T-helper 1 cell treated with Interleukin-12 subunit alpha and Interleukin-12 subunit beta and Interleukin-4 antibody, amounts not matched to agents 30 ng/mL and 1 ng/mL, for 36 hours (primary cell): ENCODE data around the gene NR3C2. TPM values are rescaled to one million over a fixed set of nuclear protein-coding genes. Genes with fewer than 3 reads are reported as not detected.
"Not testable (repeated sequence)": the region's sequence is repeated elsewhere in the genome, so short reads cannot be mapped to it uniquely, and the experiment has no call there.

ENCODE experiments used
- intact Hi-C: fragments of 100-400 bp; cut with micrococcal nuclease; formaldehyde crosslinking; loops from one replicate; pipeline ENCODE4 v1.15.1; 2024
- total RNA-seq: library from RNA; stranded (reverse); gene quantifications from 2 replicates; pipeline ENCODE4 v1.2.3, GENCODE V29; 2022

NR3C2 gene
- total RNA-seq, 1 donor from 2014 or later = 0.83 TPM

DNA sequence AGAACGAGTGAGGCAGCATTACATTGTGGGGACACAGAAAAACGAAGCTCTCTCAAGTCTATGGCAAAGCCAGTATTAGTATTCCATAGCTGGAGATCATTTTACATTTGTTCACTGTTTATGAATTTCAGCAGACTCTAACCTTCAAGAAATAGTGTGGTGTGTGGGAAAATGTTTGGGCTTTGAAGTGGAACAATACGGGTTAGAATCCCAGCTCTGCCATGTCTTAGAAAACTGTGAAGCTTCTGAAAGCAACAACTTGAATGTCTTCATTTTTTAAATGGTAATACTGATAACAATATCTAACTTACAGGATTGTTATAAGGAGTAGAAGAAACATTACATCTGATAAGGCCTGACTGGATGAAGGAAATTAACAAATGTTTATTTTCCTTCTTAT lies 217.7 kb downstream of the NR3C2 start:
- intact Hi-C loops = no loop called here

DNA sequence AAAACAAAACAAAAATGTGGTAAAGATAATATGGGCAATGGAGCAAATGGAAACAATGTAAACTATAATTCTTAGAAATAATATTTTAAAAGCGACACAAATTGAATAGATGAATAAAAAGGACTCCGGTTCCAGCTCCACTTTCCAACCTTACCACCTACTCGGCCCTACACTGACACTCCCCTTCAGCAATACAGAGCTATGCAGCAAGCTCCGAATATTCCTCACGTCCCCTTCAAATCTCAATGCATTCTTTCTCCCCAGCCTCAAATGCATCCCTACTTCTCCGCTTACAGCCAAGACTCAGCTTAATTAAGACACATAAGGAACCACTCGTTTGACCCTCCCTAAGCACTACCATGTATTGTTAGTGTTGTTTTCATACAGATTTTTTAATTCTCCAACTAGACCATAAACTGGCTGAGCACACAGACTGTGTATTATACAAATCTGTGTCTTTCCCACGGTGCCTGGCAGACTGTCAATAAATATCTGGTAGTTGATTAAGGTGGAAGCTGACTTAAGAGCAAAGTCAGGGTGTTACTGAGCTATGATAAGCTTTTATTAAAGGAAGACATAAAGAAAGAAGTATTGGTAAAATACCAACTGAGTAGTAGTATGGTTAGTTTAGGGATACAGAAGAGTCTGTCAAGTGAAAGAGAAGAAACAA lies 219.1 kb downstream of the NR3C2 start:
- intact Hi-C loops = no loop called here

GRCh38 chr4:148216866-148217814 lies 225.1 kb downstream of the NR3C2 start:
- intact Hi-C loops = loop anchor here (1.0 to 10.0 kb wide), 5 partner anchors 160 to 600 kb away; partner anchors contain the start of genes NR3C2 and TMEM184C

DNA sequence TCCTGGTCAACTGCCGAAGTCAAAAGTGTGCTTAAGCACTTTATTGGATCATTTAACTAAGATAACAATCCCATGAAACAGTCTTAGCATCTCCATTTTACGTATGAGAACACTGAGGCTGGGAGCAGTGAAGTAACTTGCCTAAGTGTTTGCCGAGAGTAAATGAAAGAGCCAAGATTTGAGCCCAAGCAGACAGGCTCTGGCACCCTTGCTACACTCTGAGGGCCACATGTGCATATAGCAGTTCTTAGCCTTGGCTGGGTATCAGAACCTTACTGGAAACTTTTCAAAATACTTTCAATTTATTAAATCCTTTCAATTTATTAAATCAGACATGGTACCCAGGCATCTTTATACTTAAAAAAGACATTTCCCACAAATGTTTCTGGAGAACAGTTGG lies 225.9 kb downstream of the NR3C2 start:
- intact Hi-C loops = loop anchor here (2.0 to 10.0 kb wide), 3 partner anchors 160 to 422 kb away; no protein-coding TSS in a partner anchor

GRCh38 chr4:148215202-148215601 lies 227.0 kb downstream of the NR3C2 start:
- intact Hi-C loops = loop anchor here (10.0 kb wide), 1 partner anchor 420 kb away; no protein-coding TSS in a partner anchor

- intact Hi-C loops = loop anchor here (10.0 kb wide), 1 partner anchor 420 kb away; no protein-coding TSS in a partner anchor
Measured at GRCh38 chr4:148214529-148215166, 227.6 kb downstream of the NR3C2 start.

- intact Hi-C loops = loop anchor here (10.0 kb wide), 1 partner anchor 417 kb away; no protein-coding TSS in a partner anchor
Measured at GRCh38 chr4:148211533-148211932, 230.7 kb downstream of the NR3C2 start.

DNA sequence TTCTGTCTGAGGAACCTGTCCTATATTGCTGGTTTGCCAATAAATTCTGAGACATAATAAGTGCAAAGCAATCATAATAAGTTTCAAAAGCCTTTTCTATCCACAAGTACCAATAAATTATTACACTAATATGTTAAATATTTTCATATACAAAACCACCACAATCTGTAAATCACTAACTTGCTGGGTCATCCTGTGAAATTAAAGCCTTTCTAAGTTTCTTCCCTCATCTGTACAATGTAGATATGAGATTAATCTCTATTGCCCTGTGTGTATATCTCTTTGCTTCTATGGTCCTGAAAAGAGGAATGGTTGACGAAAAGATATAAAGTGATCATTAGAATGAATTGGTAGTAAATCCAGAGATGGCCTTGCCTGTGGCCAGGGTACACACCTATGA lies 231.6 kb downstream of the NR3C2 start:
- intact Hi-C loops = loop anchor here (10.0 kb wide), 1 partner anchor 416 kb away; no protein-coding TSS in a partner anchor

DNA sequence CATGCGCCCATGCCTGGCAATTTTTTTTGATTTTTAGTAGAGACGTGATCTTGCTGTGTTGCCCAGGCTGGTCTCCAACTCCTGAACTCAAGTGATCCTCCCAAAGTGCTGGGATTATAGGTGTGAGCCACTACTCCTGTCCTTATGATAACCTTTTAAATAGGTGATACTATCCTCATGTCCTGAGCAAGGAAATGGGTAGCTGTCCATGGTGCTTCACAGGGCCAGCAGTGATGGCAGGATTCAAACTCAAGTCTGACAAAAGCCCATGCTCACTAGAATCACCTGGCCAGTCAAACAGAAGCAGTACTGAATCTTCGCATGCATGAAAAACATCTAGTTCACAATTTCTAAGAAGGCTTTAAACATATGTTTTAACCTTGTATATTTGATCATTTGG lies 235.1 kb downstream of the NR3C2 start:
- intact Hi-C loops = no loop called here

GRCh38 chr4:148205476-148205875 lies 236.7 kb downstream of the NR3C2 start:
- intact Hi-C loops = no loop called here

DNA sequence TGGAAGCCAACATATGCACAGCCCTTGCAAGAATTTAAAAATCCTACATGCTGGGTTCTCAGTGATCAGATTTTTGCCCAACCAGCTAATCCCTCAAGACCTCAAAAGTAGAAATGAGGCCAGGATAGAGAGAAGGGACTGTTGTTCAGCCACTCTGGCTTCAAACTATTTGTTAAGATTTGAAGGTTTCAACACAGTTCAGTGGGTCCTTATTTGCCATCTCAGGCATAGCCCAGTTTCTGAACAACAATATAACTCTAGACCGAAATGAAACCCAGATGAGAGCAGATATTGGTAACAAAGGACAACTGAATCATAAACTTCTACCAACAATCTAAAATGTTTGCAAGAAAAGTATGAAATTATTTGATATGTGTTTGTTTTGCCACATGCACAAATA lies 237.3 kb downstream of the NR3C2 start:
- intact Hi-C loops = no loop called here

- intact Hi-C loops = no loop called here
Measured at GRCh38 chr4:148204171-148204570, 238.0 kb downstream of the NR3C2 start.

GRCh38 chr4:148203056-148203898 lies 238.9 kb downstream of the NR3C2 start:
- intact Hi-C loops = no loop called here

- intact Hi-C loops = no loop called here
Measured at GRCh38 chr4:148200960-148201359, 241.3 kb downstream of the NR3C2 start.

GRCh38 chr4:148196164-148196563 lies 246.1 kb downstream of the NR3C2 start:
- intact Hi-C loops = no loop called here

GRCh38 chr4:148192526-148192925 lies 249.7 kb downstream of the NR3C2 start:
- intact Hi-C loops = no loop called here

- intact Hi-C loops = not testable (repeated sequence)
Measured at GRCh38 chr4:148187454-148188222, 254.6 kb downstream of the NR3C2 start.

DNA sequence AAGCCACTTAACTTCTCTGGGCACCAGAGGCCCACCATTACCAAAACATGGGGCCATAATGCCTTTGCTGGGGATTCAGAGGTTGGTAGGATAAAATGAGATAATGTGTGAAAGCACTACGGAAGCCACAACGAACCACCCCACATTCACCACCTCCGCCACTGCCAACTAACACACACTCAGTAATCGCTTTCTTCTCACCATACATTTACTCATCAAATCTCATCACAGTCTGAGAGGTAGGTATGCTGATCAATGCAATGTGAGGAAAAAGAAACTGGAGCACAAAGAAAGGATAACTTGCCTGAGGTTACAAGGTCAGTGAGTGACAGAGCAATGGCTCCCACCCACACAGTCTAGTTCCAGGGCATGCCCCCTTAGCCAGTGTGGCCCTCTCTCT lies 257.3 kb downstream of the NR3C2 start:
- intact Hi-C loops = no loop called here

DNA sequence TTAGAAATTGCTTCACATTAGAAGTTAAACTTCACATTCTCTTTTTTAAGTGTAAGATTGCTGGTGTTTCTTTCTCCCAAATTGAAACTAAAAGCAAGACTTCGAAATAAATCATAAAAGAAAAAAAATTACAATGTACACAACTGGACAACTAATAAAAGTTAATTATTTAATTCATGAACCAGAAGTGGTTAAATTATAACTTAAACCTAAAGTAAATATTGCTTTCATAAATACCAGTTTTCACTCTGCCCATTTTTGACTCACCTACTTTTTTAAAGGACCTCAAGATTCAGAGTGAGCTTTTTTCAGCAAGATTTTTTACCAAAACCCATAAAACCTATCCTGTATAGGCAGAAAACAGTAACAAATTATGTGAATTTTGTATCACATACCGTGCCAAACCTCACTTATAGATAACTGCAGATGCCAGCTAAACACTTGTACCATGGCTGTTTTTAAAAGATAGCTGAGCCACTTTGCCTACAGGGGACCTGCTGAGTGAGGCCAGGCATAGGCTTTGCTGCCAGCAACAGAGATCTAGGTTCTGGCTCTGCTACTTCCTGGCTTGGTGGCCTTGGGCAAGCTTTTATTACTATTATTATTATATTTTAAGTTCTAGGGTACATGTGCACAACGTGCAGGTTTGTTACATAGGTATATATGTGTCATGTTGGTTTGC lies 259.8 kb downstream of the NR3C2 start:
- intact Hi-C loops = no loop called here
